Body of pancreas (tissue), 4 donors: Measurements from ENCODE around the gene NPW.

ENCODE experiments used
- POLR2A ChIP-seq, 3 donors: fragments of 450-650 bp; IDR thresholded peaks; one replicate each; pipeline ENCODE4 v1.6.1; 2016; ENCODE audit warnings: antibody characterized with exemption in 3 of 3, mild to moderate bottlenecking in 2 of 3
- TF ChIP-seq, protein P1 (sequence below), 7 experiments: fragments of 450-650 bp in 4 of 7; fragments of 200-600 bp in 3 of 7; sonication (generic) in 3 of 7; IDR thresholded peaks; one replicate each; pipeline ENCODE4 v1.5.1; 2016 to 2019; ENCODE audit warnings: antibody characterized with exemption in 7 of 7

DNA sequence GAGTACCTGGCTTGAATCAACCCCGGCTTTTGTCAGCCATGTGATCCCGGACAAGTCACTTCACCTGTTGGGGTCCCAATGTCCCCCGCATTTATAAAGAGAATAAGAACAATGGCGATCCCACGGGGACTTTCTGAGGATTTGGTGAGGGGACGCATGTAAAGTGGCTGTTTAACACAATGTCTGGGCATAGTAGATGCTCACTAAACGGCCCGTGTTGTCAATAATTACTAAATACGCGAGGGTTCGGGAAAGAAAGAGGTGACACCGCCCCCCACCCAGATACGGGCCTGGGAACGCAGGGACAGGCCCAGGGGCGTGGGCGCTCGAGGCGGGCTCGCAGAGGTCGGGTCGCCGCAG lies 28.0 kb upstream of the NPW start:
- TF ChIP-seq, protein P1, sequence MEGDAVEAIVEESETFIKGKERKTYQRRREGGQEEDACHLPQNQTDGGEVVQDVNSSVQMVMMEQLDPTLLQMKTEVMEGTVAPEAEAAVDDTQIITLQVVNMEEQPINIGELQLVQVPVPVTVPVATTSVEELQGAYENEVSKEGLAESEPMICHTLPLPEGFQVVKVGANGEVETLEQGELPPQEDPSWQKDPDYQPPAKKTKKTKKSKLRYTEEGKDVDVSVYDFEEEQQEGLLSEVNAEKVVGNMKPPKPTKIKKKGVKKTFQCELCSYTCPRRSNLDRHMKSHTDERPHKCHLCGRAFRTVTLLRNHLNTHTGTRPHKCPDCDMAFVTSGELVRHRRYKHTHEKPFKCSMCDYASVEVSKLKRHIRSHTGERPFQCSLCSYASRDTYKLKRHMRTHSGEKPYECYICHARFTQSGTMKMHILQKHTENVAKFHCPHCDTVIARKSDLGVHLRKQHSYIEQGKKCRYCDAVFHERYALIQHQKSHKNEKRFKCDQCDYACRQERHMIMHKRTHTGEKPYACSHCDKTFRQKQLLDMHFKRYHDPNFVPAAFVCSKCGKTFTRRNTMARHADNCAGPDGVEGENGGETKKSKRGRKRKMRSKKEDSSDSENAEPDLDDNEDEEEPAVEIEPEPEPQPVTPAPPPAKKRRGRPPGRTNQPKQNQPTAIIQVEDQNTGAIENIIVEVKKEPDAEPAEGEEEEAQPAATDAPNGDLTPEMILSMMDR (IDR thresholded peaks at IDR 0.05) = no peak
- no peak for TF ChIP-seq POLR2A (IDR thresholded peaks at IDR 0.05)
